Cardiac muscle cell (in vitro differentiated cells and primary cell): Measurements from ENCODE around the gene ITFG1. TPM values are rescaled to one million over a fixed set of nuclear protein-coding genes. Genes with fewer than 3 reads are reported as not detected.

Experiments
- DNase-seq, 2 donors: peaks; one replicate each; pipeline versions ENCODE4 v3.0.0 to v3.0.0-alpha.2; 2010 to 2017; ENCODE audit warnings: low read depth in 1 of 2, low spot score in 1 of 2
- H3K27ac ChIP-seq: fragments of 200-600 bp; sonication (generic); 2 replicates; pipeline ENCODE4 v1.5.1; 2016
- H3K27me3 ChIP-seq: fragments of 200-600 bp; sonication (generic); 2 replicates; pipeline ENCODE4 v1.6.0; 2016; ENCODE audit warnings: control low read depth
- H3K36me3 ChIP-seq: fragments of 200-600 bp; sonication (generic); 2 replicates; pipeline ENCODE4 v1.5.1; 2016; ENCODE audit warnings: control low read depth
- H3K4me1 ChIP-seq: fragments of 200-600 bp; sonication (generic); 2 replicates; pipeline ENCODE4 v1.8.1; 2017; ENCODE audit warnings: low read depth, mild to moderate bottlenecking, mixed run types
- H3K4me3 ChIP-seq: fragments of 200-600 bp; sonication (generic); 2 replicates; pipeline ENCODE4 v1.5.1; 2016; ENCODE audit warnings: mild to moderate bottlenecking
- H3K9me3 ChIP-seq: fragments of 200-600 bp; sonication (generic); 2 replicates; pipeline ENCODE4 v1.5.1; 2017; ENCODE audit warnings: low read depth, mild to moderate bottlenecking, control low read depth
- polyA plus RNA-seq: library from polyadenylated mRNA; unstranded; fragments of >200 nt; fragmentation: Nextera tagmentation; extraction: Ambion mirVana; gene quantifications from 2 replicates; pipeline ENCODE4 v1.2.1, GENCODE V29; 2016
- total RNA-seq: library from RNA; depleted of rRNA; stranded (reverse); fragments of >200 nt; gene quantifications from 2 replicates; pipeline ENCODE4 v1.2.3, GENCODE V29; 2016
- TF ChIP-seq, protein P1 (sequence below): IDR thresholded peaks from 2 replicates; pipeline ENCODE4 v1.5.1; 2012; ENCODE audit warnings: low read depth, mild to moderate bottlenecking, low read length

The ITFG1 gene
- total and polyA plus RNA-seq, 2 experiments from 2014 or later: 44.5 to 118 TPM

DNA sequence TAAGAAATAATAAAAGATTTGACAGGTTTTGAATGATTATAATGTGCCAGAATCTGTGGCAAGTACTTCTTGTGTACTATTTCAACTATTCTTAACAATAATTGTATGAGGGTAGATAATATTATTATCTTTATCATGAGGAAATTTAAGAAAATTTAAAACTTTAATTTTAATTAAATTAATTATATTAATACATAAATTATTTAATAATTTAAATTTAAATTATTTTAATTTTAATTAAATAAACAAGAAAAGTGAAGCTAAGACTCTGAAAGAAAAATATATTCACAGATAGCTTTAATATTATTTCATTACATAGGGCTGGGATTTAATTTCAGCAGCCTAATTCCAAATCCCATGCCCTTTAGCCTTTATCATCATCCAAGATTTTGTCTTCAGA is 285.7 kb downstream of the ITFG1 start:
- no peak overlapping the region for H3K4me3 ChIP-seq
- H3K27ac ChIP-seq: no peak overlapping the region
- no peaks in the 10 kb centered on the region for H3K36me3 ChIP-seq
- DNase-seq: no peak
- no peaks in the 10 kb centered on the region for H3K9me3 ChIP-seq
- no peaks in the 10 kb centered on the region for H3K27me3 ChIP-seq
- no peaks in the 10 kb centered on the region for H3K4me1 ChIP-seq
- TF ChIP-seq, protein P1, sequence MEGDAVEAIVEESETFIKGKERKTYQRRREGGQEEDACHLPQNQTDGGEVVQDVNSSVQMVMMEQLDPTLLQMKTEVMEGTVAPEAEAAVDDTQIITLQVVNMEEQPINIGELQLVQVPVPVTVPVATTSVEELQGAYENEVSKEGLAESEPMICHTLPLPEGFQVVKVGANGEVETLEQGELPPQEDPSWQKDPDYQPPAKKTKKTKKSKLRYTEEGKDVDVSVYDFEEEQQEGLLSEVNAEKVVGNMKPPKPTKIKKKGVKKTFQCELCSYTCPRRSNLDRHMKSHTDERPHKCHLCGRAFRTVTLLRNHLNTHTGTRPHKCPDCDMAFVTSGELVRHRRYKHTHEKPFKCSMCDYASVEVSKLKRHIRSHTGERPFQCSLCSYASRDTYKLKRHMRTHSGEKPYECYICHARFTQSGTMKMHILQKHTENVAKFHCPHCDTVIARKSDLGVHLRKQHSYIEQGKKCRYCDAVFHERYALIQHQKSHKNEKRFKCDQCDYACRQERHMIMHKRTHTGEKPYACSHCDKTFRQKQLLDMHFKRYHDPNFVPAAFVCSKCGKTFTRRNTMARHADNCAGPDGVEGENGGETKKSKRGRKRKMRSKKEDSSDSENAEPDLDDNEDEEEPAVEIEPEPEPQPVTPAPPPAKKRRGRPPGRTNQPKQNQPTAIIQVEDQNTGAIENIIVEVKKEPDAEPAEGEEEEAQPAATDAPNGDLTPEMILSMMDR: no peak

DNA sequence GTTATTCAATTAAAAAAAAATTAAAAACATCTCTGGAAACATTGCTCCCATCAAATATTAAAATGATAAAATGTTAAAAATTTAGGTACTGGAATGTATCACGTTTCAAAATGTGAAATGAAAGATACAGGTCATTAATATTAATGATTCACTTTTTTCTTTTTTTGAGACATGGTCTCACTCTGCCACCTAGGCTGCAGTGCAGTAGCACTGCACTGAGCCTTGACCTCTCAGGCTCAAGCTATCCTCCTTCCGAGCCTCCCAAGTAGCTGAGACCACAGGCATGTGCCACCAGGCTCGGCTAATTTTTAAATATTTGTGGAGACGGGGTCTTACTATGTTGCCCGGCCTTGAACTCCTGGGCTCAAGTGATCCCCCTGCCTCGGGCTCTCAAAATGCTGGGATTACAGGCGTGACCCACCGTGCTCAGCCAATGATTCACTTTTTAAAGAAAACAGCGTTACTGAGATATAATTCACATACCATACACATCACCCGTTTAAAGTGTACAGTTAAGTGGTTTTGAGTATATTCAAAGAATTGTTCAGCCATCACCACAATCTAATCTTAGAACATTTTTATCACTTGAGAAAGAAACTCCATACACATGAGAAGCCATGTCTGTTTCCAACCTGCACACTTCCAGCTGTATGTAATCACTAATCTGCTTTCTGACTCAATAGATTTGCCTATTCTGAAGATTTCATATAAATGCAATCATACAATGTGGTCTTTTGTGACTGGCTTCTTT is 298.0 kb downstream of the ITFG1 start:
- DNase-seq: no peak
- TF ChIP-seq, protein P1: peak; percentile 5
- no peak overlapping the region for H3K4me3 ChIP-seq
- no peaks in the 10 kb centered on the region for H3K27me3 ChIP-seq
- H3K27ac ChIP-seq: no peak overlapping the region
- no peaks in the 10 kb centered on the region for H3K4me1 ChIP-seq
- H3K36me3 ChIP-seq: peaks cover 19% of the 10 kb centered on the region
- H3K9me3 ChIP-seq: no peaks in the 10 kb centered on the region

DNA sequence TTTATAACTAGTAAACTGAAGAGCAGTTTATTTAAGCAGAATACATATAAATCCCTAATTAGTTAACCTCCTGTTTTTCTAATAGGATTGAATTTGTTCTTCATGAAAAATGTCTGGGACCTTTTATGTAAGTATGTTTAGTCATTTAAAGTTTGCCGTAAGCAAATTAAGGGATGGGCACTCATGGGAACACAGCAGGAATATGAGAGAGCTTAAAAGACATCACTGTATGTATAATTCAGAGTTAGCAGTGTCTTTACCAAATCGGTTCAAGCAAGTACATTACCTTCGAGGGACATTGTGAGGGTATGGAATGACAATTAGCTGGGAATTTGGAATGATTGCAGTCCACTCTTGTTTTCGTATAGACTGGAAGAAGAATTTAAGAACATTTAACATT is 299.4 kb downstream of the ITFG1 start:
- Histone ChIP-seq H3K27me3 (no peaks in the 10 kb centered on the region), H3K9me3 (no peaks in the 10 kb centered on the region), H3K4me1 (no peaks in the 10 kb centered on the region), H3K27ac (no peak overlapping the region), H3K36me3 (peaks cover 19% of the 10 kb centered on the region), H3K4me3 (no peak overlapping the region)
- TF ChIP-seq, protein P1: no peak
- no peak for DNase-seq

DNA sequence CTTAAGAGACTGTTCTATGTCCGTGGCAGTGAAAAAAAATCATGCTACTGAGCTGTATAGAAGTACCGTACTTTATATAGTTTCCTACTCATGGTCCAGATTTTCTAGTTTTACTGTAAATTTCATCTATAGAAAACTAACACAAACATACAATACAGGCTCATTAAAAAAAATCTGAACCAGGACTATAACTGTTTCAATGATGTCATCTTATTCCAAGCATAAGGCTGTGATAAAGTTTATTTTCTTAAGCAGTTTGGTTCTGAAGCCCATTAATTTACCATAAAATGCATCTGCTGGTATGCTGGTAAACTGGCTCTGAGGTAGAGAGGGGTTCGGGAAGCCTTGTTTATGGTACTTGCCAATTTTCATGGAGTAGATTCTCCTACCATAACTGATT is 300.4 kb downstream of the ITFG1 start:
- Histone ChIP-seq H3K4me3 (no peak overlapping the region), H3K36me3 (peaks cover 22% of the 10 kb centered on the region), H3K27ac (no peak overlapping the region), H3K9me3 (no peaks in the 10 kb centered on the region), H3K4me1 (no peaks in the 10 kb centered on the region), H3K27me3 (no peaks in the 10 kb centered on the region)
- TF ChIP-seq, protein P1: no peak
- DNase-seq: no peak

DNA sequence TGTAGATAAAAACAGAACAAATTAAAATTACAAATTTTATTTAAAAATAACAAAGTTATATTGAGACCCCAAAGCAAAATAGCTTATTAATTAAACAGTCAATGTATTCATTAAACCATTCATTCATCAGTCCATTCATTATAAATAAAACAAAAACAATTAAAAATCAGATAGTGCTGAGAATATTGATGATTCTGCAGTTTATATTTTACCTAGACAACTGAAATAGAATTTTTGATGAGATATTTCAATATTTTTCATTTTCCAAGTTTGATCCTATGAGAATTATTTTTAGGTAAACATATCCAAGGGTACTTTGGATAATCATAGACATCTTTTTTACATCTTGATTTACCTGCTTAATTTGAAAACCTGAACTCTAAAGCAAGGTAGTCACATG is 301.9 kb downstream of the ITFG1 start:
- no peak for DNase-seq
- peaks cover 22% of the 10 kb centered on the region for H3K36me3 ChIP-seq
- no peaks in the 10 kb centered on the region for H3K9me3 ChIP-seq
- no peaks in the 10 kb centered on the region for H3K27me3 ChIP-seq
- H3K4me1 ChIP-seq: no peaks in the 10 kb centered on the region
- TF ChIP-seq, protein P1: no peak
- H3K4me3 ChIP-seq: no peak overlapping the region
- no peak overlapping the region for H3K27ac ChIP-seq
